ENCODE measurements around the gene ZNF224. TPM values are rescaled to one million over a fixed set of nuclear protein-coding genes. Genes with fewer than 3 reads are reported as not detected.

ZNF224 gene
- total and polyA plus RNA-seq, 2 of the 4 experiments (the other 2 are of a cell fraction): 10.3 to 26.3 TPM

DNA sequence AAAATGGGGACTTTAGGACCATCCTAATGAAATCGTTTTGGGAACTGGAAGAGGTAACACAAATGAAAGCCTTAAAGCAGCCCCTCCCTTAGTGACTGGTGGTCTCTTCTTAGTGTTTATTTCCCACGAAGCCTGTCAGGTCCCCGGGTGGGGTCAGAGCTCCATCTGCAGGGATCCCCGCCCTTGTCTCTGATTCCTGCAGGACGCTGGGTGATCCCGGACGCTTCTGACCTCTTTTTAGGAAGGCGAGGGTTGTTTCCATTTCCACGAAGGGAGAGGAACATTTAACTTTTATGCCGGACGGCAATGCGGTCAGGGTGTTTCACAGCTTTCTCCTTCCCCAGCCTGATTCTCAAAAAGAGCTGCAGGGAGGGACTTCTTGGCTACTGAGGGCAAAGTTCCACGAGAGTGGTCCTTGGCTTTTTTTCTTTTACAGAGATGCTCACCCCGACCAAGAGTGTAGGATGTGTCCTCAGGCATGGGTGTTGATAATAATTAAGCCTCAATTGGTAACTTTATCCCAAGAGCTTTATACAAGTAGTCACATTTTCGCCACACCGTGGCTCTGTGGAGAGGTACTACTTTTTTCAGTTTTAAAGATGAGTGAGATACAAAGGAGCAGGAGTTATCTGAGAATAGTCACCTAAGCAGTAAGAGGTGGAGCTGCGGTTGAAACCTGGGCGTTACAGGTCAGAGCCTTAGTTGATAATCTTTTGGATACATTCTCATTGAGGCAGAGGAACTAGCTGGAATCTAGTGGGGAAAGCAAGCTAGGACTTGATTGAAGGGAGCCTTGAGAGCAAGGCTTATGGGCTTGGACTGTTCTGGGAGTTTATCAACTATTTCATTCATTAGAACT lies 21.4 kb upstream of the ZNF224 start:
- Histone ChIP-seq H4K5ac (ENCODE audit: low read depth, low read length) (no peak overlapping the region), H4K8ac (ENCODE audit: low read depth in 2 of 2, low read length in 2 of 2) (peak overlapping the region; percentile 71 to 99; a peak in 3 of 4 replicates), H3K14ac (replicated peaks; ENCODE audit: low read depth, low read length) (peak overlapping the region; percentile 81; the same call in 1 of the 2 replicates), H4K91ac (ENCODE audit: insufficient read depth, low read depth, low read length) (no peak overlapping the region), H3K18ac (ENCODE audit: low read depth, low read length) (no peak overlapping the region), H2AK5ac (ENCODE audit: low read depth, low read length) (no peak overlapping the region), H3K4me1 (ENCODE audit: control insufficient read depth, insufficient read depth, low read length) (peaks cover 2% of the 10 kb centered on the region; the same call in 1 of the 2 replicates), H3K79me1 (ENCODE audit: low read depth in 1 of 2, low read length in 2 of 2) (peaks cover 16 to 20% of the 10 kb centered on the region in 2 experiments), H2BK15ac (ENCODE audit: low read depth, low read length) (no peak overlapping the region), H2AFZ (replicated peaks; ENCODE audit: low read length, poor library complexity) (peak overlapping the region; percentile 96), H2BK5ac (ENCODE audit: low read depth, low read length, poor library complexity, severe bottlenecking) (no peak overlapping the region), H3K4ac (ENCODE audit: low read depth, low read length) (peak overlapping the region; percentile 78; the same call in 1 of the 2 replicates), H3K27ac (ENCODE audit: insufficient read depth, low read length) (no peak overlapping the region; the same call in 1 of the 2 replicates), H2AK9ac (replicated peaks; ENCODE audit: low read depth, low read length, poor library complexity) (peak overlapping the region; percentile 73), H3K4me3 (ENCODE audit: insufficient read depth, low read depth, low read length) (peak overlapping the region; percentile 76), H3K9me3 (ENCODE audit: control insufficient read depth, insufficient read depth, low read length) (no peaks in the 10 kb centered on the region), H4K20me1 (ENCODE audit: insufficient read depth, low read length) (no peaks in the 10 kb centered on the region), H3K9ac (ENCODE audit: low read depth, low read length) (peak overlapping the region; percentile 86), H2BK120ac (ENCODE audit: low read depth, low read length) (no peak overlapping the region), H3K56ac (ENCODE audit: extremely low read depth, insufficient read depth, low read length) (no peak overlapping the region), H3K36me3 (ENCODE audit: control insufficient read depth, insufficient read depth, low read length) (no peaks in the 10 kb centered on the region; the same call in 1 of the 2 replicates), H3K9me1 (ENCODE audit: insufficient read depth, low read length) (no peaks in the 10 kb centered on the region), H3K23ac (ENCODE audit: low read depth, low read length) (peak overlapping the region; percentile 89), H3K27me3 (ENCODE audit: control insufficient read depth, insufficient read depth, low read length) (no peaks in the 10 kb centered on the region), H3K4me2 (ENCODE audit: low read depth, low read length) (peak overlapping the region; percentile 73), H2BK20ac (ENCODE audit: low read depth, low read length) (no peak overlapping the region)
- ATAC-seq (ENCODE audit: low read depth) (peak; percentile 40), DNase-seq (no peak)
- in situ Hi-C loops (cut with MboI; ENCODE audit: low sequenced_read_pairs): no loop called here
- POLR2A ChIA-PET (ENCODE audit: unreplicated experiment): interaction anchor here (0.6 kb wide), 1 partner anchor 134 kb away, joined by 3 read pairs; no protein-coding TSS in a partner anchor
- TSS peak; percentile 17 for BruUV-seq (replicated peaks)
- dilution Hi-C loops (cut with HindIII; ENCODE audit: low sequenced_read_pairs, unreplicated experiment): no loop called here
- intact Hi-C loops (cut with micrococcal nuclease): no loop called here
- 24% methylated on average over 6 of the region's 18 CpGs; no CpG with 5 or more reads in 1 of the 2 experiments for WGBS, 2 experiments (ENCODE audit: extremely low coverage in 2 of 2, insufficient read length in 1 of 2)
- CTCF ChIA-PET: no interaction called here
- TF ChIP-seq SMC3 (IDR thresholded peaks at IDR 0.05; ENCODE audit: low read depth, low read length): no peak
- TF ChIP-seq, protein P1, sequence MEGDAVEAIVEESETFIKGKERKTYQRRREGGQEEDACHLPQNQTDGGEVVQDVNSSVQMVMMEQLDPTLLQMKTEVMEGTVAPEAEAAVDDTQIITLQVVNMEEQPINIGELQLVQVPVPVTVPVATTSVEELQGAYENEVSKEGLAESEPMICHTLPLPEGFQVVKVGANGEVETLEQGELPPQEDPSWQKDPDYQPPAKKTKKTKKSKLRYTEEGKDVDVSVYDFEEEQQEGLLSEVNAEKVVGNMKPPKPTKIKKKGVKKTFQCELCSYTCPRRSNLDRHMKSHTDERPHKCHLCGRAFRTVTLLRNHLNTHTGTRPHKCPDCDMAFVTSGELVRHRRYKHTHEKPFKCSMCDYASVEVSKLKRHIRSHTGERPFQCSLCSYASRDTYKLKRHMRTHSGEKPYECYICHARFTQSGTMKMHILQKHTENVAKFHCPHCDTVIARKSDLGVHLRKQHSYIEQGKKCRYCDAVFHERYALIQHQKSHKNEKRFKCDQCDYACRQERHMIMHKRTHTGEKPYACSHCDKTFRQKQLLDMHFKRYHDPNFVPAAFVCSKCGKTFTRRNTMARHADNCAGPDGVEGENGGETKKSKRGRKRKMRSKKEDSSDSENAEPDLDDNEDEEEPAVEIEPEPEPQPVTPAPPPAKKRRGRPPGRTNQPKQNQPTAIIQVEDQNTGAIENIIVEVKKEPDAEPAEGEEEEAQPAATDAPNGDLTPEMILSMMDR (conservative IDR thresholded peaks at IDR 0.05; ENCODE audit: low read depth, low read length): peak; percentile 14; the same call in 1 of the 2 replicates
- 0 out of 2 replicates have a peak, but pooled peaks have one; percentile 9 for TF ChIP-seq RAD21 (IDR thresholded peaks at IDR 0.05; ENCODE audit: low read length)

Data from IMR-90 (cell line).